ENCODE data around the gene YPEL3. TPM values are rescaled to one million over a fixed set of nuclear protein-coding genes. Genes with fewer than 3 reads are reported as not detected.

The YPEL3 gene
- total and polyA plus RNA-seq, 2 of the 8 experiments (the other 6 are each of a cell fraction or from before 2014, with no cell fraction given): 40.3 to 53.3 TPM

GRCh38 chr16:30054959-30055553 lies 41.0 kb downstream of the YPEL3 start:
- Histone ChIP-seq H3K23ac (ENCODE audit: insufficient read length) (no peak overlapping the region), H3K4me1 (replicated peaks in 1 of 4; ENCODE audit: control insufficient read depth in 3 of 4, insufficient read depth in 4 of 4, low read length in 3 of 4) (peaks cover 0 to 4% (median 2%) of the 10 kb centered on the region in 4 experiments; a peak in 3 of 7 replicates), H3K4me3 (ENCODE audit: extremely low read depth in 1 of 4, insufficient read depth in 2 of 4, low read depth in 3 of 4, low read length in 4 of 4) (no peak overlapping the region), H3K9ac (replicated peaks in 1 of 4; ENCODE audit: extremely low read depth in 1 of 4, low read depth in 3 of 4, low read length in 3 of 4) (no peak overlapping the region), H3K56ac (replicated peaks; ENCODE audit: insufficient read length, low read depth, low read length) (no peak overlapping the region), H3K27me3 (replicated peaks in 1 of 4; ENCODE audit: control insufficient read depth in 3 of 4, extremely low read depth in 1 of 4, insufficient read depth in 3 of 4, low read length in 3 of 4) (peaks cover 0 to 5% (median 2%) of the 10 kb centered on the region in 4 experiments; a peak in 2 of 7 replicates), H3K36me3 (ENCODE audit: control insufficient read depth in 2 of 4, insufficient read depth in 4 of 4, low read length in 3 of 4) (no peaks in the 10 kb centered on the region), H2BK12ac (ENCODE audit: low read depth, low read length) (no peak overlapping the region), H4K20me1 (replicated peaks in 1 of 2; ENCODE audit: control insufficient read depth in 1 of 2, insufficient read depth in 2 of 2, low read length in 2 of 2) (no peaks in the 10 kb centered on the region), H3K4ac (replicated peaks; ENCODE audit: insufficient read length, low read depth, low read length) (no peak overlapping the region), H3K23me2 (ENCODE audit: low read depth, low read length) (peaks cover 6% of the 10 kb centered on the region), H2BK15ac (ENCODE audit: low read length) (no peak overlapping the region), H2BK120ac (replicated peaks; ENCODE audit: low read depth, low read length) (no peak overlapping the region), H2AFZ (ENCODE audit: low read length) (no peak overlapping the region), H3K27ac (ENCODE audit: low read depth, low read length) (no peak overlapping the region), H4K8ac (ENCODE audit: extremely low read depth, insufficient read depth, low read length) (no peak overlapping the region), H3K14ac (ENCODE audit: insufficient read length) (no peak overlapping the region), H4K5ac (ENCODE audit: insufficient read length, low read depth, low read length) (no peak overlapping the region), H3K9me3 (ENCODE audit: insufficient read depth in 2 of 2, low read depth in 1 of 2, low read length in 1 of 2) (no peaks in the 10 kb centered on the region), H2BK5ac (ENCODE audit: low read depth, low read length) (no peak overlapping the region), H3K79me2 (ENCODE audit: control insufficient read depth in 1 of 2, insufficient read depth in 2 of 2, low read length in 2 of 2) (no peaks in the 10 kb centered on the region), H3K18ac (ENCODE audit: extremely low read depth, low read length) (no peak overlapping the region), H3K4me2 (ENCODE audit: insufficient read depth in 1 of 2, low read depth in 2 of 2, low read length in 2 of 2) (no peak overlapping the region), H4K91ac (replicated peaks; ENCODE audit: insufficient read length, low read length) (no peak overlapping the region), H2BK20ac (ENCODE audit: low read length) (no peak overlapping the region), H2AK5ac (ENCODE audit: low read depth, low read length) (no peak overlapping the region), H3K79me1 (ENCODE audit: low read depth, low read length) (no peaks in the 10 kb centered on the region)
- ChIA-PET CTCF (ENCODE audit: partially characterized antibody) (interaction anchor here (0.5 to 3.6 kb wide), 29 partner anchors 9 to 355 kb away, joined by 3 to 17 read pairs (median 4); partner anchors contain the start of genes ALDOA, C16orf92, TBX6 and TLCD3B), POLR2A (ENCODE audit: partially characterized antibody) (interaction anchor here (1.0 to 7.6 kb wide), 5 partner anchors 11 to 42 kb away, joined by 3 to 88 read pairs (median 5); partner anchors contain the start of gene ALDOA)
- 36% methylated on average over 10 of the region's 10 CpGs; no CpG with 5 or more reads in 1 of the 2 experiments for WGBS, 2 experiments (ENCODE audit: extremely low coverage in 1 of 2, insufficient coverage in 1 of 2, insufficient read length in 1 of 2, insufficient replicate concordance in 2 of 2, low coverage in 1 of 2, low lambda C conversion rate in 2 of 2, missing lambda C conversion rate in 1 of 2)
- DNase-seq (ENCODE audit: low read depth in 1 of 2, low spot score in 2 of 2): peak in 1 of 2 experiments; percentile 89
- FAIRE-seq: no peak
- TF ChIP-seq JUN (IDR thresholded peaks at IDR 0.05; ENCODE audit: low read depth, low read length) (no peak), E2F6 (IDR thresholded peaks at IDR 0.05) (no peak), SP2 (IDR thresholded peaks at IDR 0.05; ENCODE audit: low read length) (no peak)
- TF ChIP-seq, protein P1, sequence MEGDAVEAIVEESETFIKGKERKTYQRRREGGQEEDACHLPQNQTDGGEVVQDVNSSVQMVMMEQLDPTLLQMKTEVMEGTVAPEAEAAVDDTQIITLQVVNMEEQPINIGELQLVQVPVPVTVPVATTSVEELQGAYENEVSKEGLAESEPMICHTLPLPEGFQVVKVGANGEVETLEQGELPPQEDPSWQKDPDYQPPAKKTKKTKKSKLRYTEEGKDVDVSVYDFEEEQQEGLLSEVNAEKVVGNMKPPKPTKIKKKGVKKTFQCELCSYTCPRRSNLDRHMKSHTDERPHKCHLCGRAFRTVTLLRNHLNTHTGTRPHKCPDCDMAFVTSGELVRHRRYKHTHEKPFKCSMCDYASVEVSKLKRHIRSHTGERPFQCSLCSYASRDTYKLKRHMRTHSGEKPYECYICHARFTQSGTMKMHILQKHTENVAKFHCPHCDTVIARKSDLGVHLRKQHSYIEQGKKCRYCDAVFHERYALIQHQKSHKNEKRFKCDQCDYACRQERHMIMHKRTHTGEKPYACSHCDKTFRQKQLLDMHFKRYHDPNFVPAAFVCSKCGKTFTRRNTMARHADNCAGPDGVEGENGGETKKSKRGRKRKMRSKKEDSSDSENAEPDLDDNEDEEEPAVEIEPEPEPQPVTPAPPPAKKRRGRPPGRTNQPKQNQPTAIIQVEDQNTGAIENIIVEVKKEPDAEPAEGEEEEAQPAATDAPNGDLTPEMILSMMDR (IDR thresholded peaks at IDR 0.05; ENCODE audit: control extremely low read depth in 1 of 3, insufficient read depth in 1 of 3, low read depth in 1 of 3, low read length in 3 of 3): peak; percentile 81 to 96 (median 93)
